ENCODE results near the gene CCDC157. TPM values are rescaled to one million over a fixed set of nuclear protein-coding genes. Genes with fewer than 3 reads are reported as not detected.

The CCDC157 gene
- total and polyA plus RNA-seq, 2 donors (not counting 1 experiment from before 2014, with no cell fraction given) = 3.6 to 6.4 TPM

GRCh38 chr22:30318799-30319419 is 37.9 kb upstream of the CCDC157 start:
- ChIA-PET POLR2A (no interaction called here), CTCF (interaction anchor here (0.8 to 19.2 kb wide), 3 partner anchors 29 to 68 kb away, joined by 3 to 229 read pairs (median 3); partner anchors contain the start of genes CASTOR1 and RNF215)
- intact Hi-C loops (cut with micrococcal nuclease) = no loop called here
- peaks cover 77% of the 10 kb centered on the region for H3K4me1 Mint-ChIP-seq
- WGBS (ENCODE audit: insufficient coverage) = 99% methylated on average over 7 of the region's 7 CpGs
- no peak overlapping the region for H3K4me2 ChIP-seq (replicated peaks; ENCODE audit: low read depth, low read length, poor library complexity, severe bottlenecking)
- no peak overlapping the region for H3K9ac ChIP-seq (ENCODE audit: low read length)
- no peak overlapping the region for H3K4me3 Mint-ChIP-seq
- no peak for ATAC-seq (ENCODE audit: low read depth)
- peak overlapping the region in 1 of 2 donors; percentile 23 for H3K27ac ChIP-seq (ENCODE audit: low read length in 2 of 2)
- no peaks in the 10 kb centered on the region for H3K27me3 Mint-ChIP-seq
- no peak for TF ChIP-seq CTCF (IDR thresholded peaks at IDR 0.05)
- TF ChIP-seq EZH2 (IDR thresholded peaks at IDR 0.05; ENCODE audit: borderline replicate concordance, insufficient read depth, low read depth, low read length, poor library complexity, severe bottlenecking) = no peak
- H3K36me3 ChIP-seq (replicated peaks in 1 of 2; ENCODE audit: control extremely low read depth in 1 of 2, control insufficient read depth in 1 of 2, extremely low read depth in 1 of 2, insufficient read depth in 2 of 2, low read length in 1 of 2) = peaks cover 0 to 41% of the 10 kb centered on the region in 2 experiments
- no peaks in the 10 kb centered on the region for H3K9me3 ChIP-seq (ENCODE audit: control extremely low read depth in 1 of 3, control insufficient read depth in 2 of 3, insufficient read depth in 1 of 3, low read length in 2 of 3)
- H3K27ac Mint-ChIP-seq = peak overlapping the region; percentile 33
- peaks cover 98% of the 10 kb centered on the region for H3K79me2 ChIP-seq (ENCODE audit: control insufficient read depth, insufficient read depth, low read length)
- peaks cover 55% of the 10 kb centered on the region for H4K20me1 ChIP-seq (ENCODE audit: control insufficient read depth, insufficient read depth, low read length, poor library complexity, severe bottlenecking)
- no peak for DNase-seq
- H3K9me3 Mint-ChIP-seq (ENCODE audit: insufficient read depth) = no peaks in the 10 kb centered on the region
- H3K27me3 ChIP-seq (replicated peaks in 1 of 4; ENCODE audit: control extremely low read depth in 1 of 4, control insufficient read depth in 3 of 4, insufficient read depth in 4 of 4, low read length in 3 of 4) = no peaks in the 10 kb centered on the region
- H2AFZ ChIP-seq (ENCODE audit: insufficient read depth, low read depth, low read length, poor library complexity, severe bottlenecking) = no peak overlapping the region
- H3K4me3 ChIP-seq (ENCODE audit: control extremely low read depth in 1 of 5, extremely low read depth in 1 of 5, insufficient read depth in 1 of 5, low read depth in 2 of 5, low read length in 4 of 5) = no peak overlapping the region
- peaks cover 32 to 54% of the 10 kb centered on the region in 2 donors for H3K4me1 ChIP-seq (ENCODE audit: control insufficient read depth in 2 of 2, insufficient read depth in 2 of 2, low read length in 2 of 2)

GRCh38 chr22:30320021-30320556 is 36.7 kb upstream of the CCDC157 start:
- Histone ChIP-seq H3K4me3 (ENCODE audit: control extremely low read depth in 1 of 5, extremely low read depth in 1 of 5, insufficient read depth in 1 of 5, low read depth in 2 of 5, low read length in 4 of 5) (no peak overlapping the region), H3K27me3 (replicated peaks in 1 of 4; ENCODE audit: control extremely low read depth in 1 of 4, control insufficient read depth in 3 of 4, insufficient read depth in 4 of 4, low read length in 3 of 4) (no peaks in the 10 kb centered on the region), H3K9ac (ENCODE audit: low read length) (no peak overlapping the region), H3K4me1 (ENCODE audit: control insufficient read depth in 2 of 2, insufficient read depth in 2 of 2, low read length in 2 of 2) (peaks cover 33 to 54% of the 10 kb centered on the region in 2 donors), H3K4me2 (replicated peaks; ENCODE audit: low read depth, low read length, poor library complexity, severe bottlenecking) (no peak overlapping the region), H2AFZ (ENCODE audit: insufficient read depth, low read depth, low read length, poor library complexity, severe bottlenecking) (no peak overlapping the region), H3K27ac (ENCODE audit: low read length in 2 of 2) (no peak overlapping the region), H3K36me3 (replicated peaks in 1 of 2; ENCODE audit: control extremely low read depth in 1 of 2, control insufficient read depth in 1 of 2, extremely low read depth in 1 of 2, insufficient read depth in 2 of 2, low read length in 1 of 2) (peaks cover 0 to 41% of the 10 kb centered on the region in 2 experiments), H4K20me1 (ENCODE audit: control insufficient read depth, insufficient read depth, low read length, poor library complexity, severe bottlenecking) (peaks cover 67% of the 10 kb centered on the region), H3K9me3 (ENCODE audit: control extremely low read depth in 1 of 3, control insufficient read depth in 2 of 3, insufficient read depth in 1 of 3, low read length in 2 of 3) (no peaks in the 10 kb centered on the region), H3K79me2 (ENCODE audit: control insufficient read depth, insufficient read depth, low read length) (peaks cover 98% of the 10 kb centered on the region)
- intact Hi-C loops (cut with micrococcal nuclease) = no loop called here
- Mint-ChIP-seq H3K4me1 (peaks cover 77% of the 10 kb centered on the region), H3K27ac (no peak overlapping the region), H3K27me3 (no peaks in the 10 kb centered on the region), H3K4me3 (no peak overlapping the region), H3K9me3 (ENCODE audit: insufficient read depth) (no peaks in the 10 kb centered on the region)
- WGBS (ENCODE audit: insufficient coverage) = 100% methylated on average over 3 of the region's 3 CpGs
- CTCF ChIA-PET = no interaction called here
- no peak for DNase-seq
- TF ChIP-seq CTCF (IDR thresholded peaks at IDR 0.05) = no peak
- no peak for TF ChIP-seq EZH2 (IDR thresholded peaks at IDR 0.05; ENCODE audit: borderline replicate concordance, insufficient read depth, low read depth, low read length, poor library complexity, severe bottlenecking)
- POLR2A ChIA-PET = no interaction called here
- no peak for ATAC-seq (ENCODE audit: low read depth)

All from B cell (primary cell).